Erythroblast (primary cell): ENCODE results near the gene ERVH48-1.
"Not testable (repeated sequence)": the region's sequence is repeated elsewhere in the genome, so short reads cannot be mapped to it uniquely, and the experiment has no call there.

Experiments
- GATA1 ChIP-seq: IDR thresholded peaks from 2 replicates; pipeline ENCODE4 v1.6.1; 2011; ENCODE audit warnings: low read depth, mild to moderate bottlenecking, control low read depth, low read length, moderate library complexity
- POLR2A ChIP-seq: IDR thresholded peaks from 2 replicates; pipeline ENCODE4 v1.6.1; 2011; ENCODE audit warnings: mild to moderate bottlenecking, low read length

- TF ChIP-seq POLR2A, GATA1: not testable (repeated sequence)
Observed at GRCh38 chr21:42911920-42912319, 13.5 kb downstream of the ERVH48-1 start.
